Medulla oblongata (tissue), 1 donor: ENCODE measurements around the gene AQP5.

Experiments
- DNase-seq: peaks from one replicate; pipeline ENCODE4 v3.0.0-alpha.2; 2015; ENCODE audit errors: extremely low spot score

The AQP5 gene

GRCh38 chr12:49950273-49951251, 11.1 kb upstream of the AQP5 start, which contains the start of gene AQP2:
AQP2 (plus strand) TSS chr12:49950737; CDS start chr12:49950831, 94 bp downstream.
- no peak for DNase-seq

- DNase-seq, result no peak
Measured at GRCh38 chr12:49951411-49952240, 10.0 kb upstream of the AQP5 start.

DNA sequence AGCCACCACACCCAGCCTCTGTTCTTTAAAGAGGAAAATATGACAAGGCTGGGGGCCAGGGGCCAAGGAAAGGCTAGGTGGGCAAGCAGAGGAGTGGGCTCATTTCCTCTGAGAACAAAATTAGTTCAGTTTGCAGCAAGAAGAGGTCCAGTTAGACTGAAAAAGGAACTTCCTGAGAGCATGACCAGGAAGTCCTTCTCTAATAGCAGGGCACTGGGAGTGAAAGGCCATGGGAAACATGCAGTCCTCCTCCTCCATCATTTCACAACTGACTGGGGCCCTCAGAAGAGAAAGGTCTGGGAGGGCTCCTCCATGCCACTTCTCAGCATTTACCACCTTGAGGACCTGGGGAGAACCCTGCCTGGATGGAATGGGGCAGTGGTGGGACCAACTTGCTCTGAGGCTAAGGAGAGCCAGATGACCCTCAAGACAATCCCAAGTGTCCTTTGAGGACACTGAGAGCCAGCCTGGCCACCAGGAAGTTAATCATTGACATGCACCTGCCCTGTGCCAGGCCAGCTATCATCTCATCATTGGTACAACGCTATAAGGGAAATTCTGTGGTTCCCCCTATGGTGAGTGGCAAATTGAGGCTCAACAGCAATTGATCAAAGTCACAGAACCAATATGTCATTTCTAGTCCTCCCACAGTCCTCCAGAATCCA, 9.1 kb upstream of the AQP5 start:
- no peak for DNase-seq

DNA sequence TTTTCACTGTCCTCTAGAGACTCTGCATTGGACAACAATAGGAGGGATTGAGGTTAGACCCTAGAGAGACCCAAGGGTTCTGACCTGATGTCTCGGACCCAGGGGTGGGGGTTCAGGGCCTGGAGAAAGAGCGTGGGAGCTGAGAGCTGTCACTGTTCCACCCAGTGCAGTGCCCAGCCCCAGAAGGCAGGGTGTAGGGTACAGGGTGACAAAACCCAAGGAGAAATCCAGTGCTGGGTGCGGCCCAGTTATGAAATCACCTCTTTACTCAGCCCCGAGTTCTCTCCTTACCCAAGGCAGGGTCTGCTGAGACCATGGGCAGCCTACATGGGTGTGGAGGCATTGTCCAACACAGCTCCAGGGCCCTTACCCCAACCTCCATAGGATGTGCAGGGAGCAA, 8.5 kb upstream of the AQP5 start:
- no peak for DNase-seq

GRCh38 chr12:49953961-49954846, 7.5 kb upstream of the AQP5 start:
- DNase-seq, result no peak

DNA sequence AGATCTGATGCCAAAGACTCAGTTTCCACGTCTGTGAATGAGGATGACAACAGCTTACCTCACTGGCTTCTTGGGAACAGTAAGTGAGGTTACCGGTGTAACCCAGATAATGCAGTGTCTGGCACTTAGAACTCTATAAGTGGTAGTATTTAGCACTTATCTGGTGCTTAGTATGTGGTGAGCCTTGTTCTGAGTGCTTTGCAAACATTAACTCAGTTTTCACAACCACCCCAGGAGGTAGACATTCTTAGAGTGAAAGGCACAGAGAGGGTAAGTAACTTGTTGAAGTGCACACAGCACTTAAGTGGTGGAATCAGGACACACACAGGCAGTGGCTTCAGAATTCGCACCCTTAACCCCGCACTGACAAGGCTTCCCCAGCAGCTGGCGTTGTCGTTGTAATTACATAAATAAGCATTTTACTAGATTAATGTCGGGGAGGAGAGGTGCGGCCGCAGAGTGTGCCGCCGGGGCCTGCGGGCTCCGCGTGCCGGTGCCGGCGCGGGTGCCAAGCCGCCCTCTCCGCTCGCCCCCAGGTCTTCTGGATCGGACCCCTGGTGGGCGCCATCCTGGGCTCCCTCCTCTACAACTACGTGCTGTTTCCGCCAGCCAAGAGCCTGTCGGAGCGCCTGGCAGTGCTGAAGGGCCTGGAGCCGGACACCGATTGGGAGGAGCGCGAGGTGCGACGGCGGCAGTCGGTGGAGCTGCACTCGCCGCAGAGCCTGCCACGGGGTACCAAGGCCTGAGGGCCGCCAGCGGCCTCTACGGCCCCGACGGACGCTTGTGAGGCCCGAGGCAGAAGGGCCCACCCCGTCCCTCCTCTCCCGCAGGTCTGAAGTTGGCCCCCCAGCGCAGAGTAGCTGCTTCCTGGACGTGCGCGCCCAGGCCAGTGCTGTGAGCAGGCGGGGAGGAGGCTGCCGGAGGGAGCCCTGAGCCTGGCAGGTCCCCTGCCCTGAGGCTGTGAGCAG, 6.5 kb upstream of the AQP5 start:
- no peak for DNase-seq

DNA sequence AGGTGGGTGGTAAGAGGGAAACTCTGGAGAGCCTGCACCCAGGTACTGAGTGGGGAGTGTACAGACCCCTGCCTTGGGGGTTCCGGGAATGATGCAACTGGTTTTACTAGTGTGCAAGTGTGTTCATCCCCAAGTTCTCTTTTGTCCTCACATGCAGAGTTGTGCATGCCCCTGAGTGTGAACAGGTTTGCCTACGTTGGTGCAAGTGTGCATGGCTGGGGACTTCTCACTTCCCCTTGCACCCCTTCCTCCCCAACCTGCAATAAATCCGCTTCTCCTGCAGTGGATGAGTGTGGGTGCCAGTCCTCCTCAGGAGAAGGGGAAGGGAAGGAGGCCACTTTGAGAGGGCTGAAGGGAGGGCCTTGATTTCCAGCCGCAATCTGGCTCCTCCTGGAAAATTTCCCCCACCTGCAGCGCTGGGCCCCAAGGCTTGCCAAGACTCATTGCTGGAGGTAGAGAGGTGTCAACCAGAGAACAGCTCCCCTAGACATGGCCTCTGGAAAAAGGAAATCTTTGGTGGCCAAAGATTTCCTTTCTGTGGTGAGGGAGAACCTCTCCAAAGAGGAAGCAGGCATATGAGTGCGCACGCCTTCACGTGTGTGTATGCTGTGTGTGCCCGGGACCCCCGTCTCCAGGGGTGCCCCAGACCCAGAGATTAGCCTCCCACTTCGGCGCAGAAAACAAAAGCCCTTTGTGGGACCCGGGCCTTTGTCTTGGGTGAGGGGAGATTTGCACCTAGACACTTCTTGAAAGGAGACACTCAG, 5.6 kb upstream of the AQP5 start:
- no peak for DNase-seq

GRCh38 chr12:49956663-49957569, 4.8 kb upstream of the AQP5 start:
- DNase-seq, result no peak

GRCh38 chr12:49957570-49957967, 4.1 kb upstream of the AQP5 start:
- DNase-seq, result no peak

DNA sequence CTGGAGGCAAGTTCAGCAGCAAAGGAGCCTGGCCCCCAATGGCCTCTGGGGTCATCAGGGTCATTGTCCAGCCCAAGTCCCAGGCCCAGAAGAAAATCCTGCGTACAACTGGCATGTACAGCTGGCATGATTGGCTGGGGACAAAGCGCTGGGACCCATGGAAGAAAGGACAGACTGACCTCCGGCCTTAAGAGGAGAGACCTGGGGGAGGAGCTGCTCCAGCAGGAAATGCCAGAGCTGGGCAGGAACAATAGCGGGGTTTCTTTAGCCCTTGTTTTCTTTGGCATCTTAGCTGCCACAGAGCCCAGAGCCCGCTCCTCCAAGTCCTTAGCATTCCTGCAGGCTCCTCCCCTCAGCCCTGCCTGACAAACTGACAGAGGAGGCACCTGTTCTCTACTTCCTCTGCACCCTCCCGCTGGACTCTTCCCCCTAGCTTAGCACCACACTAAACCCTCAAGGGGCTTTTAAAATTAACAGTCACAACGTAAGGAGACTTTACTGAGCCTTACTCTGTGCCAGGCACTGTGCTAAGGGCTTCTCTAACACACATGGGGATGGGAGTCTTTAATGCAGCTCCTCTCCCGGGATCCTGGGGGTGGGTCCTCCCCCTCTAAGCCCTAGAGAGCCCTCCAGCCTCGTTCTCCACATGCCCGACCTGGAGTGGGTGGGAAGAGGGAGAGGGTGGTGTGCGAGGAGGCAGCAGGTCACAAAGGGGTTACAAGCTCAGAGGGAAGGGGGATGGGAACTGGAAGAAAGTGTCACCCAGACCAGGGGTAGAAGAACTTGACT, 1.8 kb upstream of the AQP5 start:
- no peak for DNase-seq

DNA sequence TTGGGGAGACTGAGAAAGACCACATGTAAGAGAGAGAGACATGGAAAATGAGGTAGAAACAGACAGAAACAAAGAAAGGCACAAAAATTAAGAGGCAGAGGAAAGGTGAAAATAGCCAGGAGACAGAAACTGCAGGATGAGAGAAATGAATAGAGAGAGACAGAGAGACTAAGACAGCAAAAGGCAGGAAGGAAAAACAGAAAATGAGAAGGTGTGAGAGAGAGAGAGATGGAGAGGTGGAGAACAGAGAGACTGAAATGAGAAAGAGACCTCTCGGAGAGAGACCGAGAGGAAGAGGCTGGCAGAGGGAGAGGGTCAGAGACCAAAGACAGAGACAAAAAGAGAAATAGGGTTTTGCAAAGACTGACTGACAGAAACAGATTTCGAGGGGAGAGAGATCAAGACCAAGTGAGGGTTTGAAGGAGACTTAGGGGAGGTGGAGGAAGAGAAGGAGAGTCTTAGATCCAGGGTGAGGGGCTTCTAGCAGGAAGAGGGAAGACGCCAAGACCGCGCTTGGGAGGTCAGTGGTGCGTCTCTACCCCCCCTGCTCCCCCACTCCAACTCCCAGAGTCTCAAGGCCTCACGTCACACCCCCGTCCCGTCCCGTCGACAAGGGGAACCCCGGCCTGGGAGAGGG, 1.1 kb upstream of the AQP5 start:
- DNase-seq, result no peak

DNA sequence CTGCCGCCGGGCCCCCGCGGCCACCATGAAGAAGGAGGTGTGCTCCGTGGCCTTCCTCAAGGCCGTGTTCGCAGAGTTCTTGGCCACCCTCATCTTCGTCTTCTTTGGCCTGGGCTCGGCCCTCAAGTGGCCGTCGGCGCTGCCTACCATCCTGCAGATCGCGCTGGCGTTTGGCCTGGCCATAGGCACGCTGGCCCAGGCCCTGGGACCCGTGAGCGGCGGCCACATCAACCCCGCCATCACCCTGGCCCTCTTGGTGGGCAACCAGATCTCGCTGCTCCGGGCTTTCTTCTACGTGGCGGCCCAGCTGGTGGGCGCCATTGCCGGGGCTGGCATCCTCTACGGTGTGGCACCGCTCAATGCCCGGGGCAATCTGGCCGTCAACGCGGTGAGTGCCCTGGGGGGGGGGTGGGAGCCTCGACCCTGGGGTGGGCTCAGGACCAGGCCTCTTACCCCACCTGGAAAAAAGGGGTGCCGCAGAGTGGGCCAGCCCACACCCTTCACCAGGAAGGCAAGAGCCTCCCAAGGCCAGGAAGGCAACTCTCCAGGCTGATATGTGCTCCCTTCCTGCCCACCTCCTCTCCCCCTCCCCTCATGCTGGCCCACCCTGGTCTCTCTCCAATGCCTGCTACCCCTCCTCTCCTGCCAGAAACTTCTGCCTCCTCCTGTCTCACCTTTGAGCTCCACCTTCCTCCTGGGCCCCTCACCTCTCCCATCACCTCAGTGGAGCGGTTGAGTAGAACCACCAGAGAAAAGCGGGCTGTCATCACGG, 507 bp downstream of the AQP5 start:
- DNase-seq, result no peak

GRCh38 chr12:49962861-49963765, 1.4 kb downstream of the AQP5 start:
- no peak for DNase-seq

DNA sequence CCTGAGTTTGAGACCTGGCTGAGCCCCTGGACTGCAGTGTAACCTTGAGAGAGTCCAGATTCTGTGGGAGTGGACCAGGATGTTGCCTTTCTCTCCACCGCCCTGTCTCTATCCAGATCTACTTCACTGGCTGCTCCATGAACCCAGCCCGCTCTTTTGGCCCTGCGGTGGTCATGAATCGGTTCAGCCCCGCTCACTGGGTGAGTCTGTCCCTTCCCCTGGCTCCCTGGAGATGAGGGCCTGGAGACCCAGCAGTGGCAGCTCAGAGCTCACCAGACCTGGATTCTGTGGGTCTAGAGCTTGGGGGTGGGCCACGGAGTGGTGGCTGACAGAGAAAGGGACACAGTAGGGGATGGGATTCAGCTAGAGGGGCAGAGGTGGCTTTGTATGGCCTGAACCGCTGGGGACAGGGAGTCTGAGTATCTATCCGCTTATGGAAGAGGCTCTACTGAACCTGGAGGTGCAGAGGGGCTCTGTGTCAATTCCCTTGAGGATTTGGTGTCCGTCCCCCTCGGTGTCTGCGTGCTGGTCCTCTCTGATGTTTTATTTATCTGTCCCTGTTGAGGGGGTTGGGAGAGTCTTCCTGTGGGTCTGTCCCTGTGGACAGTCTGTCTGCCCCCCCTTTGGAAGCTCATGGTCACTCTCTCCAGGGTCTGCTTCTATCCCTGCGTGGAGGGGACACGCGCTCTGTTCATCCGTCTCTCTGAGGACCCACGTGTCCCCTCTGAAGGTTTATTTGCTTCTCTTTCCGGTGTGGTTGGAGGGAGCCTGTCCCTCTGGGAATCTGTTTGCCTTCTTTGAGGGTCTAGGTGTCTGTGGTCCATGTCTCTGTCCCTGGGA, 2.5 kb downstream of the AQP5 start:
- DNase-seq, result no peak
